Measurements from ENCODE around the gene SETD2.
"Not testable (repeated sequence)": the region's sequence is repeated elsewhere in the genome, so short reads cannot be mapped to it uniquely, and the experiment has no call there.

SETD2 gene

DNA sequence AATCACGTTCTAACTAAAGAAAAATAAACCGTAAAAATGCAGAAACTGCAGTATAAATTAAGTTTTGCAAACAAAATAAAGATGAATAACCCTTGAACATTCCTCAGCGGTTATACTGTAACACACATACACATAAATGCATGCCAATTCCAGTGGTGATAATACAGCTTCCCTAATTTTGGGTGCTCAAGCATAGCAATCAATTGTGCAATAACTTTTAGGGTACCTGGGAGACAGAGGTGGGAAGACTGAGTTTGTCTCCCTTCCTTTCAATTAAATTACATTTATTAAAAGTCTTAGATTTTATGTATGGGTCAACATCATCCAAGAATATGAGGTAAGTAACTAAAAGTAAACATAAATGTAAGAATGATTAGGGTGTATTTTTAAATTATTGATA, 71.8 kb downstream of the SETD2 start:
- no peak for DNase-seq

DNA sequence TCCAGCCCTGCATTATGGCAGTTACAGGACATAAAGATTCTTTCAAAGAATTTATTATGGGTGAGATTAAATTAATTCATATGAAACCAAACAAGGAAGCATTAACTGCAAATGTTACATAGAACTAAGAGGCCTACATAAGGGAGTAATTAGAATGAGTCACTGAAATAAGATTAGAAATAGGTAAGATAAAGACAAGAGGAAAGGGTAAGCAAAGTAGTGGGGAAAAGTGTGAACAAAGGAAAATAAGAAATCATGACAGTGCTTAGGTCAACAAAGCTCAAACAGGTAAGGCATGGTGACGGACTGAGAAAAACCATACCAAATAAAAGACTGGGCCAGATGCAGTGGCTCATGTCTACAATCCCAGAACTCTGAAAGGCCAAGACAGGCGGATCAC, 74.3 kb downstream of the SETD2 start:
- DNase-seq: no peak

DNA sequence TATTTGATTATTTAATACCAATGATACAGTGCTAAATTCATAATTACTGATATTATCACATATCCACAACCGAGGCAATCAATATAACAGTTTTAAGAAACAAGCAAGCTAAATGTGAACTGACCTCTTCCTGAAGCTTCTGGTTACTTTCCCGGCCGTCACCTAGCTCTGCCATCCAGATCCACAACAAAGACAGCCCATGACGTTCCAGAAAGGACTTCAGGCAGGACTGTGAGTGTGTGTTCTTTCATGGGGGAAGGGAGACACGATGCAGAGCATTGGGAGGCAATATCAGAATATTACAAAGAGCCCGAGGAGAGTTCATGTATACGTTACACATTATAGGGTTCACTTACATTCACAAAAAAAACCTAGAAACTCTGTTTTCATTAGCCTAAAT, 77.8 kb downstream of the SETD2 start:
- DNase-seq: no peak

DNA sequence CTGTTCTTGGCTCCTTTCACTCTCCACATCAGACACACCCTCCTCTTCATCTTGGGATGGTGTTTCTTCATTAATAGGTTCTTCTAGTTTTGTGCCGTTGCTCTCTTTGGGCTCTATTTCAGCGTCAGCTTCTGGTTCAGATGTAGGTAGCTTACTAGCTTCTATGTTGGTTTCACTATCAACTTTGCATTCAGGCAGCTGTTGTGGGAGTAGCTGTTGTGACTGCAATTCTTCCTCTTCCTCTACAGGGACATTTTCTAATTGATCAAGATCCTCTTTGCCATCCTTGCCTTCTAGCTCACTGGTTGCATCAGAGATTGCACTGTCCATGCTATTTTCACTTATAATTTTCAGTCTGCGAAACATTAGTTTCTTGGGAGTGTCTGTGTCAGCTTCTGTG, 80.1 kb downstream of the SETD2 start:
- no peak for DNase-seq

DNA sequence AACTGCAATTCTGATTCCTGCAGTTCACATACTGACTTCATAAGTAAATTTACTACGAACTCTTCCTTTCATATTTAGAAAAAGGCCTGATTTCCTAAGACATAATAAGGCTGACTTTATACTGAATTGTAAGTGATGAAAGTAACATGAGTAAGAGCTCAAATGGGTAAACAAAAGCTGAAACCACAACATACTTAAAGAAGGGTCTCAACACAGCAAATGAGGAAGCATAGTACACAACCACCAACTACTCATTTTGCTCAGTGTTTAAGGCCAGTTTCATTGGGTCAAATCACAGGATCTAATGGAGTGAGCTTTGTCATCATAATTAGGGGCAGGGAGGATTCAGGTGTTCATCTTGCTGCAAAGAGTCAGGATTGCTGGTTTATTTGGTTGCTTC, 81.4 kb downstream of the SETD2 start:
- no peak for DNase-seq

GRCh38 chr3:47079432-47079831, 84.5 kb downstream of the SETD2 start:
- DNase-seq: no peak

DNA sequence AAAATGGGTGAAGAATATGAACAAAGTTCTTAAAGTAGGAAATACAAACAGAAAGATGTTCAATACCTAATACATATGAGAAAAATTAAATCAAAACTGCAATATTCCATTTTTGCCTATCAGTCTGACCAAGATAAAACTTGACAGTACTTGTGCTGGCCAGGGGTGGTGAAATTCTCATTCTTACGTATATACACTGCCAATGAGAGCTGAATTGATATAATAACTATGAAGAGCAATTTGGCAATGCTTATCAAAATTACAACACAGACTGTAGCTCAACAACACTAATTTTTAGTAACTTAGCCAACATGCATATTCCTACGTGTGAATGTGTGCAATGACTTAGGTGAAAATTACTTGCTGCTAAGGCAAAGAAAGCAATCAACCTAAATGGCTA, 90.2 kb downstream of the SETD2 start:
- no peak for DNase-seq

GRCh38 chr3:47070770-47071169, 93.1 kb downstream of the SETD2 start:
- no peak for DNase-seq

- DNase-seq: not testable (repeated sequence)
Measured at GRCh38 chr3:47066259-47066658, 97.7 kb downstream of the SETD2 start.

DNA sequence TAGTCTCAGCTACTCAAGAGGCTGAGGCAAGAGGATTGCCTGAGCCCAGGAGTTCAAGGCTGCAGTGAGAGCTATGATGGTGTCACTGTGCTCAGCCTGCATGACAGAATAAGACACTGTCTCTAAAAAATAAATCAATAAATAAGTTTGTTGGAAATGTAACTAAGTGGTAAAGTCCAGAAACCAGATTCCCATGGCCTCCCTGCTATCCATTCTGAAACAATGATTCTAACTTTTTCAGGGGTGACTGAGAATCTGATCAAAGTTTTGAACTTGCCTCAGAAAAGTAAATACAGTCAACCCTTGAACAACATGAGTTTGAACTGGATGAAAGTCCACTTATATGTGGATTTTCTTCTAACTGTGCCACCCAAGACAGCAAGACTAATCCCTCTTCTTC, 98.2 kb downstream of the SETD2 start:
- DNase-seq: no peak

- DNase-seq: no peak
Measured at GRCh38 chr3:47065058-47065457, 98.9 kb downstream of the SETD2 start.

- DNase-seq: peak in 1 of 4 experiments; percentile 5
Measured at GRCh38 chr3:47057212-47057671, 106.7 kb downstream of the SETD2 start.

- DNase-seq: no peak
Measured at GRCh38 chr3:47056705-47057104, 107.2 kb downstream of the SETD2 start.

- DNase-seq: no peak
Measured at GRCh38 chr3:47054412-47054811, 109.5 kb downstream of the SETD2 start.

- no peak for DNase-seq
Measured at GRCh38 chr3:47047673-47048072, 116.2 kb downstream of the SETD2 start.

DNA sequence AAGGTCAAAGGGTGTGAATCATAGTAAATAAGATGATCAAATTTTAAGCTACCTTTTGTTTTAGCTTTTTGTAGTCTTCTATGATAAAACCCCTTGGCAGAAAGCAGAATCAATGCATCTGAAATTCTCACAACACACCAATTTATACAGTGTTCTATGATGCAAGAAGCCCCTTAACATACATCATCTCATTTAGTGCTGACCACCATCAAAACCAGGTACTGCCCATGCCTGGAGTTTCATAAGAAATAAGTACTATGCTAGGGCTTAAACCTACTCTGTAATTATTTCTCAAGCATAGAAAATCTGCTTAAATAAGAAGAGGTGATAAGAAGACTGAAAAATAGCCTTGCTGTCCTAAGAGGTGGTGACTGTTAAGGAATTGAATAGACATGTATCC, 116.8 kb downstream of the SETD2 start:
- DNase-seq: no peak

DNA sequence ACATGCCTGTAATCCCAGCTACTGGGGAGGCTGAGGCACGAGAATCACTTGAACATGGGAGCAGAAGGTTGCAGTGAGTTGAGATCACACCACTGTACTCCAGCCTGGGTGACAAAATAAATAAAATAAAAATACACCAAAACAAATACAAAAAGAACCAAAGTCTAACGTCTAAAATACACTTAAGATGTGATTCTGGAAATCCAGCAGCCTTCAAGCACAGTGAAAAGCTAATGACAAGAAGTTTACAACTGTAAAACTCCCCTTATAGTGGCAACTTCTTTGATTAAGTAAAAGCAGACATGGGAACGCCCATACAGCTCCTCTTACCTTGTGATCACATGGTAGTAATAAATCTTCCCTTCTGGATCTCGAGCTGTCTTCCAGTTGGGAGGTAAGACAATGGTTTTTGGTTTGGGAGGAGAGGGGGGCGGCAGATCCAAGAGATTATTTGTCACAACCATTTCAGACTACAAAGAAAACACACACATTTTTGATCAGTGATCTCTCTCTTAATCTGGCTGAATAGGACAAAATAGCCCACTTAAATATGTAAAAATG, 121.6 kb downstream of the SETD2 start:
- no peak for DNase-seq

- no peak for DNase-seq
Measured at GRCh38 chr3:47041114-47041513, 122.8 kb downstream of the SETD2 start.

GRCh38 chr3:47037302-47037701, 126.6 kb downstream of the SETD2 start:
- DNase-seq: not testable (repeated sequence)

- no peak for DNase-seq
Measured at GRCh38 chr3:47036145-47036544, 127.8 kb downstream of the SETD2 start.

DNA sequence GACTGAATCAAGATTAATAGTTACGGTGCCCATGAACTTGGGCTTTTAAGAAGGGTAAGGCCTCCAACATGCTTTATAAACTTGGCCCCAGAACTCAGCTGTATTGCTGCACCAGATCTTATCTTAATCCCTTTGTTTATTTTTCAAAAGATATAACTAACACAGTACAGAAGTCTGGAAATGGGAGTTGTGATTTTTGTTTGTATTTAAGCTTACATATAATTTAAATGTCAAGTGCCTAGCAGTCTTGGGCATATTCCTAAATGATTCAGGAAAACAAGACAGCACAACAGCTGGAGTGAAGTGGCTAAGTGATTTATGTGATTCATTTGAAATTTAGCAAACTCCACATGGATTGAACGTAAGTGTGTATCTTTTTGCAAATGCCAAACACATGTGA, 128.3 kb downstream of the SETD2 start:
- DNase-seq: no peak

GRCh38 chr3:47034868-47035489, 128.9 kb downstream of the SETD2 start:
- DNase-seq: no peak

GRCh38 chr3:47031041-47031440, 132.9 kb downstream of the SETD2 start:
- DNase-seq: not testable (repeated sequence)

DNA sequence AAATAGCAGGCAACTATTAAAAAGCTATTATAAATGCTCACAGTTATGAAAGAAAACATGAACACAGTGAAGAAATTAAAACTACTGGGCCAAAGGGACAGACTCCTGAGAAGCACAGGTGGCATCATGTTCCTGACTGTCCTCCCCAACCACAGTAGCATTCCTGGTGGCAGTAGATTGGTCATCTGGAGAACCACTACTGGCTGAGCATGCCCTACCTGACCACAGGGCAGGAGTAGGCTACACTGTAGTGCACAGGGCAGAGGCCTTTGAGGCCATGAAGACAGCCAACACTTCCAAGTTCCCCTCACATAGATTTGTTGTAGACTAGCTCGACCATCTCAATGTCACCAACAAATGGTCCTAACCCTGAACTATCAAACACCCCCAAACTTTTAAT, 135.2 kb downstream of the SETD2 start:
- DNase-seq: no peak

DNA sequence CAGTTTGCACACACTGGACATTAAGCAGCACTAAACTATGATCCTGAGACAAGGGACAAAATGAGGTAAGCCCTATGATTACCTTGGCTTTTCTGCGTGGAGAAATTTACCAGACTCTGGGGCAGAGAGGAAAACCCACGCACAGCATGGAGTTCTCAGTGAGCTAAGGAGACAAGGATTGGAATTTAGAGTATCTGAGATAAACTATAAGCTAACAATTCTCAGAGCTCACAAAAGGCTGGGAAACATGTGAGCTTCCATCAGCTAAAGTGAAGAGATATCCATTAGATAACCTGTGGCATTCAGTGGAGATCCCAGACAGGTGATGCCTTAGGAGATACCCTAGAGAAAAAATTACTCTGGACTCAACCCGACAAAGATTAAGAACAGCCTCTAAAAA, 135.8 kb downstream of the SETD2 start:
- no peak for DNase-seq

Data from activated naive CD4-positive, alpha-beta T cell (primary cell).